Common myeloid progenitor, CD34-positive (primary cell): ENCODE data around the gene RSPH3.
"Not testable (repeated sequence)": the region's sequence is repeated elsewhere in the genome, so short reads cannot be mapped to it uniquely, and the experiment has no call there.

Experiments used
- CTCF ChIA-PET: fragments of 350-600 bp; sonication (Branson Sonifier 250); formaldehyde crosslinking; loops from one replicate; lab custom pipeline; 2021; ENCODE audit warnings: antibody characterized with exemption; lab: Charles Lee
- POLR2A ChIA-PET: fragments of 350-600 bp; sonication (Branson Sonifier 250); formaldehyde crosslinking; loops from one replicate; lab custom pipeline; 2021; ENCODE audit warnings: antibody characterized with exemption; lab: Charles Lee
- DNase-seq, 3 donors: peaks; one replicate each; pipeline versions ENCODE4 v3.0.0 to v3.0.0-alpha.2; 2013
- H3K27ac ChIP-seq, 2 experiments: 1 replicate in 1 of 2; 2 replicates in 1 of 2; pipeline ENCODE4 v1.7.0; 2013; ENCODE audit warnings: inconsistent platforms in 2 of 2, low read length in 2 of 2, mild to moderate bottlenecking in 2 of 2, low read depth in 1 of 2, moderate library complexity in 1 of 2; ENCODE audit not compliant: severe bottlenecking in 2 of 2, insufficient read depth in 1 of 2, poor library complexity in 1 of 2
- H3K27me3 ChIP-seq, 5 experiments: replicated peaks in 2 of 5; 1 replicate in 3 of 5; 2 replicates in 2 of 5; pipeline versions ENCODE4 v1.6.1 to v1.7.0; 2013; ENCODE audit warnings: low read length in 4 of 5, mild to moderate bottlenecking in 2 of 5, moderate library complexity in 2 of 5, inconsistent platforms in 1 of 5; ENCODE audit not compliant: insufficient read depth in 5 of 5, control insufficient read depth in 4 of 5
- H3K36me3 ChIP-seq, 4 experiments: 1 replicate in 2 of 4; 2 replicates in 2 of 4; pipeline versions ENCODE4 v1.6.1 to v1.7.0; 2013; ENCODE audit warnings: low read length in 3 of 4, control low read depth in 1 of 4, mild to moderate bottlenecking in 1 of 4; ENCODE audit not compliant: control insufficient read depth in 4 of 4, insufficient read depth in 4 of 4
- H3K4me1 ChIP-seq, 4 experiments: 1 replicate in 3 of 4; 2 replicates in 1 of 4; pipeline versions ENCODE4 v1.6.1 to v1.7.1; 2013; ENCODE audit warnings: low read length in 3 of 4, mild to moderate bottlenecking in 3 of 4, control low read depth in 1 of 4, inconsistent platforms in 1 of 4, moderate library complexity in 1 of 4; ENCODE audit not compliant: control insufficient read depth in 4 of 4, insufficient read depth in 4 of 4; ENCODE audit errors: control extremely low read depth in 1 of 4
- H3K4me3 ChIP-seq, 7 experiments: 1 replicate in 4 of 7; 2 replicates in 3 of 7; pipeline versions ENCODE4 v1.5.1 to v1.7.0; 2013; ENCODE audit warnings: mild to moderate bottlenecking in 7 of 7, low read length in 6 of 7, moderate library complexity in 6 of 7, inconsistent platforms in 2 of 7, low read depth in 2 of 7, control low read depth in 1 of 7; ENCODE audit not compliant: insufficient read depth in 4 of 7, control insufficient read depth in 1 of 7; ENCODE audit errors: extremely low read depth in 1 of 7
- H3K9me3 ChIP-seq, 5 experiments: 1 replicate in 4 of 5; 2 replicates in 1 of 5; pipeline versions ENCODE4 v1.6.1 to v1.7.1; 2013; ENCODE audit warnings: low read length in 4 of 5, mild to moderate bottlenecking in 2 of 5, inconsistent platforms in 1 of 5, low read depth in 1 of 5, moderate library complexity in 1 of 5; ENCODE audit not compliant: control insufficient read depth in 4 of 5, insufficient read depth in 2 of 5; ENCODE audit errors: control extremely low read depth in 1 of 5
- WGBS: methylation state at CpG from one replicate; pipeline ENCODE4 v1.1.5; 2013; ENCODE audit not compliant: insufficient coverage; 5-methylcytosine and 5-hydroxymethylcytosine counted together

RSPH3 gene

GRCh38 chr6:159013229-159013628 is 13.2 kb upstream of the RSPH3 start:
- H3K9me3 ChIP-seq = peaks cover 0 to 5% (median 0%) of the 10 kb centered on the region in 5 experiments
- H3K27me3 ChIP-seq = no peaks in the 10 kb centered on the region
- H3K36me3 ChIP-seq = no peaks in the 10 kb centered on the region
- peaks cover 10 to 28% (median 15%) of the 10 kb centered on the region in 4 experiments for H3K4me1 ChIP-seq
- H3K4me3 ChIP-seq = no peak overlapping the region
- no peak overlapping the region for H3K27ac ChIP-seq
- POLR2A ChIA-PET = no interaction called here
- CTCF ChIA-PET = interaction anchor here (0.9 to 22.2 kb wide), 3 partner anchors 17 to 114 kb away, joined by 4 to 426 read pairs (median 230); no protein-coding TSS in a partner anchor
- WGBS = 83% methylated on average over 3 of the region's 5 CpGs
- DNase-seq = peak in 2 of 3 donors; percentile 44 to 52

- DNase-seq = no peak
- H3K27me3 ChIP-seq = no peaks in the 10 kb centered on the region
- H3K4me3 ChIP-seq = no peak overlapping the region
- H3K27ac ChIP-seq = no peak overlapping the region
- peaks cover 0 to 5% (median 0%) of the 10 kb centered on the region in 5 experiments for H3K9me3 ChIP-seq
- ChIA-PET POLR2A (no interaction called here), CTCF (interaction anchor here (1.2 to 22.2 kb wide), 6 partner anchors 9 to 115 kb away, joined by 3 to 426 read pairs (median 66); partner anchors contain the start of gene TAGAP)
- H3K4me1 ChIP-seq = peaks cover 2 to 18% (median 9%) of the 10 kb centered on the region in 4 experiments
- no peaks in the 10 kb centered on the region for H3K36me3 ChIP-seq
- 100% methylated on average over 4 of the region's 4 CpGs for WGBS
These were observed 12.2 kb upstream of the RSPH3 start for GRCh38 chr6:159012201-159012600.

GRCh38 chr6:159010037-159010612 is 10.1 kb upstream of the RSPH3 start:
- peaks cover 2 to 17% (median 9%) of the 10 kb centered on the region in 4 experiments for H3K4me1 ChIP-seq
- WGBS = 64% methylated on average over 6 of the region's 7 CpGs
- CTCF ChIA-PET = interaction anchor here (0.6 to 22.2 kb wide), 9 partner anchors 8 to 786 kb away, joined by 3 to 426 read pairs (median 6); partner anchors contain the start of genes RSPH3 and TAGAP
- peak in 2 of 3 donors; percentile 16 to 24 for DNase-seq
- H3K27me3 ChIP-seq, H3K4me3 ChIP-seq, H3K9me3 ChIP-seq, H3K36me3 ChIP-seq, H3K27ac ChIP-seq, POLR2A ChIA-PET: not testable (repeated sequence)

- Histone ChIP-seq H3K27me3 (no peaks in the 10 kb centered on the region), H3K36me3 (no peaks in the 10 kb centered on the region), H3K4me3 (peak overlapping the region in 1 of 7 experiments; percentile 20), H3K27ac (no peak overlapping the region), H3K4me1 (peaks cover 2 to 15% (median 9%) of the 10 kb centered on the region in 4 experiments), H3K9me3 (no peaks in the 10 kb centered on the region)
- 75% methylated on average over 9 of the region's 10 CpGs for WGBS
- CTCF ChIA-PET = interaction anchor here (0.5 to 22.2 kb wide), 19 partner anchors 9 to 317 kb away, joined by 3 to 426 read pairs (median 6); partner anchors contain the start of genes RSPH3 and TAGAP
- POLR2A ChIA-PET = interaction anchor here (0.6 to 1.4 kb wide), 3 partner anchors 31 to 126 kb away, joined by 3 to 6 read pairs (median 3); no protein-coding TSS in a partner anchor
- DNase-seq = peak; percentile 61 to 73 (median 64)
These were observed 8.8 kb upstream of the RSPH3 start for GRCh38 chr6:159008656-159009288.

GRCh38 chr6:159007510-159007909 is 7.5 kb upstream of the RSPH3 start:
- Histone ChIP-seq H3K36me3 (no peaks in the 10 kb centered on the region), H3K27ac (no peak overlapping the region), H3K4me3 (no peak overlapping the region), H3K27me3 (no peaks in the 10 kb centered on the region), H3K9me3 (no peaks in the 10 kb centered on the region), H3K4me1 (peaks cover 2 to 12% (median 6%) of the 10 kb centered on the region in 4 experiments)
- CTCF ChIA-PET = interaction anchor here (1.0 to 22.2 kb wide), 6 partner anchors 33 to 120 kb away, joined by 4 to 426 read pairs (median 66); partner anchors contain the start of gene TAGAP
- POLR2A ChIA-PET = no interaction called here
- DNase-seq = no peak
- 92% methylated on average over 5 of the region's 5 CpGs for WGBS

GRCh38 chr6:159005436-159005835 is 5.4 kb upstream of the RSPH3 start:
- ChIA-PET POLR2A (interaction anchor here (0.6 kb wide), 1 partner anchor 46 kb away, joined by 4 read pairs; no protein-coding TSS in a partner anchor), CTCF (interaction anchor here (0.7 to 22.2 kb wide), 5 partner anchors 22 to 605 kb away, joined by 3 to 426 read pairs (median 126); partner anchors contain the start of gene TAGAP)
- DNase-seq = no peak
- H3K4me3 ChIP-seq = no peak overlapping the region
- no peaks in the 10 kb centered on the region for H3K36me3 ChIP-seq
- 97% methylated on average over 5 of the region's 5 CpGs for WGBS
- peaks cover 7 to 22% (median 14%) of the 10 kb centered on the region in 4 experiments for H3K4me1 ChIP-seq
- H3K27me3 ChIP-seq = no peaks in the 10 kb centered on the region
- H3K27ac ChIP-seq = no peak overlapping the region
- no peaks in the 10 kb centered on the region for H3K9me3 ChIP-seq
